Measurements from ENCODE around the gene RPN1. TPM values are rescaled to one million over a fixed set of nuclear protein-coding genes. Genes with fewer than 3 reads are reported as not detected.

The RPN1 gene
- total RNA-seq, 5 donors from 2014 or later (not counting 1 experiment from before 2014, with no cell fraction given): 86.1 to 119 (median 100) TPM

- no peaks in the 10 kb centered on the region for H3K4me1 ChIP-seq (ENCODE audit: control insufficient read depth in 1 of 2, extremely low read depth in 1 of 2, insufficient read depth in 2 of 2, low read length in 2 of 2)
- POLR2A ChIA-PET: interaction anchor here in 1 of 2 donors (0.7 kb wide), 1 partner anchor 92 kb away, joined by 4 read pairs; the partner anchor contains the start of gene RAB7A
Measured at GRCh38 chr3:128634075-128634611, 16.5 kb downstream of the RPN1 start.

GRCh38 chr3:128632301-128632700 lies 18.3 kb downstream of the RPN1 start:
- POLR2A ChIA-PET: interaction anchor here in 1 of 2 donors (0.6 kb wide), 1 partner anchor 489 kb away, joined by 3 read pairs; no protein-coding TSS in a partner anchor
- DNase-seq: no peak
- H3K9me3 Mint-ChIP-seq: no peaks in the 10 kb centered on the region
- no peaks in the 10 kb centered on the region for H3K27me3 Mint-ChIP-seq
- no CpG with 5 or more reads among the region's 2 CpGs for WGBS (ENCODE audit: insufficient coverage)
- H3K36me3 ChIP-seq (ENCODE audit: control insufficient read depth in 2 of 2, extremely low read depth in 1 of 2, insufficient read depth in 1 of 2, low read length in 1 of 2): peaks cover 3 to 51% of the 10 kb centered on the region in 2 donors
- H3K4me3 Mint-ChIP-seq: no peak overlapping the region
- H3K4me1 Mint-ChIP-seq: peaks cover 4 to 10% (median 10%) of the 10 kb centered on the region in 3 donors
- H3K27ac ChIP-seq (ENCODE audit: low read length): no peak overlapping the region
- no peak overlapping the region for H3K27ac Mint-ChIP-seq
- no peaks in the 10 kb centered on the region for H3K27me3 ChIP-seq (replicated peaks in 1 of 2; ENCODE audit: control insufficient read depth in 2 of 2, extremely low read depth in 1 of 2, insufficient read depth in 2 of 2, low read length in 1 of 2)
- H3K4me1 ChIP-seq (ENCODE audit: control insufficient read depth in 1 of 2, extremely low read depth in 1 of 2, insufficient read depth in 2 of 2, low read length in 2 of 2): no peaks in the 10 kb centered on the region
- H3K4me3 ChIP-seq (ENCODE audit: control insufficient read depth in 1 of 2, extremely low read depth in 1 of 2, low read length in 1 of 2): no peak overlapping the region
- CTCF ChIA-PET: interaction anchor here in 1 of 2 donors (0.7 to 1.4 kb wide), 2 partner anchors 17 to 117 kb away, joined by 3 to 4 read pairs; no protein-coding TSS in a partner anchor
- peaks cover 28% of the 10 kb centered on the region for H3K36me3 Mint-ChIP-seq
- ATAC-seq (replicated peaks in 1 of 4): no peak
- no peaks in the 10 kb centered on the region for H3K9me3 ChIP-seq

More at GRCh38 chr3:128634075-128634611, 16.5 kb downstream of the RPN1 start:
- H3K36me3 ChIP-seq (ENCODE audit: control insufficient read depth in 2 of 2, extremely low read depth in 1 of 2, insufficient read depth in 1 of 2, low read length in 1 of 2): peaks cover 10 to 47% of the 10 kb centered on the region in 2 donors
- DNase-seq: no peak
- Mint-ChIP-seq H3K36me3 (peaks cover 32% of the 10 kb centered on the region), H3K27me3 (no peaks in the 10 kb centered on the region), H3K4me3 (no peak overlapping the region), H3K27ac (peak overlapping the region in 1 of 2 donors; percentile 34), H3K9me3 (no peaks in the 10 kb centered on the region), H3K4me1 (peaks cover 13 to 21% (median 19%) of the 10 kb centered on the region in 3 donors)
- no peaks in the 10 kb centered on the region for H3K9me3 ChIP-seq
- CTCF ChIA-PET: no interaction called here
- H3K4me3 ChIP-seq (ENCODE audit: control insufficient read depth in 1 of 2, extremely low read depth in 1 of 2, low read length in 1 of 2): no peak overlapping the region
- H3K27ac ChIP-seq (ENCODE audit: low read length): no peak overlapping the region
- H3K27me3 ChIP-seq (replicated peaks in 1 of 2; ENCODE audit: control insufficient read depth in 2 of 2, extremely low read depth in 1 of 2, insufficient read depth in 2 of 2, low read length in 1 of 2): no peaks in the 10 kb centered on the region
- no CpG with 5 or more reads among the region's 5 CpGs for WGBS (ENCODE audit: insufficient coverage)
- ATAC-seq (replicated peaks in 1 of 4): no peak

- Histone ChIP-seq H3K27ac (ENCODE audit: low read length) (no peak overlapping the region), H3K27me3 (replicated peaks in 1 of 2; ENCODE audit: control insufficient read depth in 2 of 2, extremely low read depth in 1 of 2, insufficient read depth in 2 of 2, low read length in 1 of 2) (no peaks in the 10 kb centered on the region), H3K9me3 (no peaks in the 10 kb centered on the region), H3K4me1 (ENCODE audit: control insufficient read depth in 1 of 2, extremely low read depth in 1 of 2, insufficient read depth in 2 of 2, low read length in 2 of 2) (no peaks in the 10 kb centered on the region), H3K36me3 (ENCODE audit: control insufficient read depth in 2 of 2, extremely low read depth in 1 of 2, insufficient read depth in 1 of 2, low read length in 1 of 2) (peaks cover 4 to 61% of the 10 kb centered on the region in 2 donors), H3K4me3 (ENCODE audit: control insufficient read depth in 1 of 2, extremely low read depth in 1 of 2, low read length in 1 of 2) (no peak overlapping the region)
- no peak overlapping the region for H3K4me3 Mint-ChIP-seq
- DNase-seq (no peak), ATAC-seq (replicated peaks in 1 of 4) (no peak)
- no peaks in the 10 kb centered on the region for H3K9me3 Mint-ChIP-seq
- WGBS (ENCODE audit: insufficient coverage): no CpG with 5 or more reads among the region's 7 CpGs
- POLR2A ChIA-PET: no interaction called here
- peaks cover 4 to 8% (median 8%) of the 10 kb centered on the region in 3 donors for H3K4me1 Mint-ChIP-seq
- peaks cover 44% of the 10 kb centered on the region for H3K36me3 Mint-ChIP-seq
- CTCF ChIA-PET: no interaction called here
- H3K27me3 Mint-ChIP-seq: no peaks in the 10 kb centered on the region
- peak overlapping the region in 1 of 2 donors; percentile 22 for H3K27ac Mint-ChIP-seq
Measured at GRCh38 chr3:128629936-128630335, 20.7 kb downstream of the RPN1 start.

GRCh38 chr3:128625409-128625945 lies 25.1 kb downstream of the RPN1 start:
- no peaks in the 10 kb centered on the region for H3K27me3 Mint-ChIP-seq
- H3K27ac ChIP-seq (ENCODE audit: low read length): no peak overlapping the region
- no peak for ATAC-seq (replicated peaks in 1 of 4)
- H3K36me3 Mint-ChIP-seq: peaks cover 61% of the 10 kb centered on the region
- no peaks in the 10 kb centered on the region for H3K27me3 ChIP-seq (replicated peaks in 1 of 2; ENCODE audit: control insufficient read depth in 2 of 2, extremely low read depth in 1 of 2, insufficient read depth in 2 of 2, low read length in 1 of 2)
- no peaks in the 10 kb centered on the region for H3K9me3 Mint-ChIP-seq
- H3K4me3 ChIP-seq (ENCODE audit: control insufficient read depth in 1 of 2, extremely low read depth in 1 of 2, low read length in 1 of 2): no peak overlapping the region
- peaks cover 6 to 89% of the 10 kb centered on the region in 2 donors for H3K36me3 ChIP-seq (ENCODE audit: control insufficient read depth in 2 of 2, extremely low read depth in 1 of 2, insufficient read depth in 1 of 2, low read length in 1 of 2)
- H3K4me3 Mint-ChIP-seq: no peak overlapping the region
- H3K27ac Mint-ChIP-seq: no peak overlapping the region
- POLR2A ChIA-PET: interaction anchor here in 1 of 2 donors (0.5 kb wide), 1 partner anchor 418 kb away, joined by 4 read pairs; no protein-coding TSS in a partner anchor
- peaks cover 8 to 13% (median 11%) of the 10 kb centered on the region in 3 donors for H3K4me1 Mint-ChIP-seq
- no peak for DNase-seq
- H3K4me1 ChIP-seq (ENCODE audit: control insufficient read depth in 1 of 2, extremely low read depth in 1 of 2, insufficient read depth in 2 of 2, low read length in 2 of 2): peaks cover 0 to 3% of the 10 kb centered on the region in 2 experiments
- 92% methylated on average over 8 of the region's 11 CpGs for WGBS (ENCODE audit: insufficient coverage)
- CTCF ChIA-PET: interaction anchor here in 1 of 2 donors (1.0 kb wide), 1 partner anchor 9 kb away, joined by 3 read pairs; no protein-coding TSS in a partner anchor
- no peaks in the 10 kb centered on the region for H3K9me3 ChIP-seq

- DNase-seq (no peak), ATAC-seq (replicated peaks in 1 of 4) (no peak)
- Histone ChIP-seq H3K9me3 (no peaks in the 10 kb centered on the region), H3K4me1 (ENCODE audit: control insufficient read depth in 1 of 2, extremely low read depth in 1 of 2, insufficient read depth in 2 of 2, low read length in 2 of 2) (peaks cover 0 to 6% of the 10 kb centered on the region in 2 experiments), H3K27me3 (replicated peaks in 1 of 2; ENCODE audit: control insufficient read depth in 2 of 2, extremely low read depth in 1 of 2, insufficient read depth in 2 of 2, low read length in 1 of 2) (no peaks in the 10 kb centered on the region), H3K4me3 (ENCODE audit: control insufficient read depth in 1 of 2, extremely low read depth in 1 of 2, low read length in 1 of 2) (no peak overlapping the region), H3K36me3 (ENCODE audit: control insufficient read depth in 2 of 2, extremely low read depth in 1 of 2, insufficient read depth in 1 of 2, low read length in 1 of 2) (peaks cover 8 to 89% of the 10 kb centered on the region in 2 donors), H3K27ac (ENCODE audit: low read length) (no peak overlapping the region)
- 90% methylated on average over 10 of the region's 11 CpGs for WGBS (ENCODE audit: insufficient coverage)
- Mint-ChIP-seq H3K4me1 (peaks cover 13 to 18% (median 15%) of the 10 kb centered on the region in 3 donors), H3K4me3 (no peak overlapping the region), H3K27me3 (no peaks in the 10 kb centered on the region), H3K27ac (no peak overlapping the region), H3K36me3 (peaks cover 60% of the 10 kb centered on the region), H3K9me3 (no peaks in the 10 kb centered on the region)
- CTCF ChIA-PET: no interaction called here
- POLR2A ChIA-PET: interaction anchor here in 1 of 2 donors (0.7 kb wide), 1 partner anchor 785 kb away, joined by 5 read pairs; no protein-coding TSS in a partner anchor
Measured at GRCh38 chr3:128624526-128625138, 26.0 kb downstream of the RPN1 start.

- WGBS (ENCODE audit: insufficient coverage): 91% methylated on average over 6 of the region's 7 CpGs
- ATAC-seq (replicated peaks in 1 of 4) (no peak), DNase-seq (no peak)
- ChIA-PET CTCF (no interaction called here), POLR2A (interaction anchor here in 1 of 2 donors (0.7 kb wide), 1 partner anchor 786 kb away, joined by 5 read pairs; no protein-coding TSS in a partner anchor)
- Mint-ChIP-seq H3K36me3 (peaks cover 64% of the 10 kb centered on the region), H3K4me1 (peaks cover 20 to 27% (median 22%) of the 10 kb centered on the region in 3 donors), H3K27me3 (no peaks in the 10 kb centered on the region), H3K4me3 (no peak overlapping the region), H3K27ac (peak overlapping the region in 1 of 2 donors; percentile 27), H3K9me3 (no peaks in the 10 kb centered on the region)
- Histone ChIP-seq H3K27ac (ENCODE audit: low read length) (no peak overlapping the region), H3K36me3 (ENCODE audit: control insufficient read depth in 2 of 2, extremely low read depth in 1 of 2, insufficient read depth in 1 of 2, low read length in 1 of 2) (peaks cover 11 to 90% of the 10 kb centered on the region in 2 donors), H3K4me3 (ENCODE audit: control insufficient read depth in 1 of 2, extremely low read depth in 1 of 2, low read length in 1 of 2) (no peak overlapping the region), H3K9me3 (no peaks in the 10 kb centered on the region), H3K27me3 (replicated peaks in 1 of 2; ENCODE audit: control insufficient read depth in 2 of 2, extremely low read depth in 1 of 2, insufficient read depth in 2 of 2, low read length in 1 of 2) (no peaks in the 10 kb centered on the region), H3K4me1 (ENCODE audit: control insufficient read depth in 1 of 2, extremely low read depth in 1 of 2, insufficient read depth in 2 of 2, low read length in 2 of 2) (peaks cover 3 to 13% of the 10 kb centered on the region in 2 experiments)
Measured at GRCh38 chr3:128623762-128624176, 26.8 kb downstream of the RPN1 start.
